ENCODE data around the gene TRMT61B. TPM values are rescaled to one million over a fixed set of nuclear protein-coding genes. Genes with fewer than 3 reads are reported as not detected.

TRMT61B gene
- total and polyA plus RNA-seq, 2 of the 4 experiments (the other 2 are of a cell fraction) = 5.7 to 6.6 TPM

DNA sequence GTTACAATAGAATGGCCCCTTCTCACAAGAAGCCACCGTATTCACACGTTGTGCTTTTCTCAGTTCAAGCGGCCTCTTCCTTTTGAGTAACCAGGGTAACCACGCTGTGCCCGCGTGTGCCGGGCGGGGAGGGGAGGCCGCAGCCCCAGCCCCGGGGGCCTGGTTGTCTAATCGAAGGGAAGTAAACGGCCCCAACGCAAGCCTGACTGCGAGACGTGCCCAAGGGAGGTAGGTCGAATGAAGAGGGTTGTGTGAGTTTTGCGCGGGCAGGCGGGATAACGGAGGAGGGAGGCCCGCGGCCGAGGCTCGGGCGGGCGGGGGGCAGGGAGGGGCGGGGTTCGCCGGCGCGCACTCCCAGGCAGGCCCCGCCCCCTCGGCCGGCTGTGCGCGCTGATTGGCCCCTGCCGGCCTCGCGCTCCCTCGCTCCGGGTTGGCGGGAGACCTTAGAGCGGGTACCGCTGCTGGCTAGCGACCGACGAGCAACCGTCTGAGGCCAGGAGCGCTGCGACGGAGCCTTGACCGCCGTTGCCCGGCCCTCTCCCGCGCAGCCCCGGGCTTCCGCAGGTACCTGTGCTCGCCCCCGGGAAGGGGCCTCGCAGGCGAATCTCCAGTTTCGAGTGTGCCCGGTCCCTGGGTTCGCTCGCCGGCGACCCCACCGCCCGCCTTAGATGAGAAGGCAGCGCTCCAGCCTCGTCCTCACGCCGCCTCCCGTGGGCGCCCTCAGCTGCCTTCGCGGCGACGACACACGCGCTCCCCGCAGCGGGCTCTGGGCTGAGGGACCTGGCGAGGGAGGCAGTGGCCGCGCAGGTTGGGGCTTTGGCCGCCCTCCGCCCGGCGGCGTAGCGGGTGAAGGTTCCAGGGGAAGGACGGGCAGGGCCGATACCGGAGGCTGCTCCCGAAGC is 59.5 kb downstream of the TRMT61B start, which contains the start of gene SPDYA:
SPDYA (plus strand) TSS at position 451 of the 902 bp plus-strand sequence. CDS start 5,181 bp downstream, outside the sequence.
- Histone ChIP-seq H3K18ac (ENCODE audit: low read depth, low read length) (no peak within 1 kb of the TSS), H3K14ac (replicated peaks; ENCODE audit: low read depth, low read length) (peak within 1 kb of the TSS; percentile 83), H3K4me2 (ENCODE audit: low read depth, low read length) (peak within 1 kb of the TSS; percentile 93), H3K56ac (ENCODE audit: extremely low read depth, insufficient read depth, low read length) (no peak within 1 kb of the TSS), H2BK5ac (ENCODE audit: low read depth, low read length, poor library complexity, severe bottlenecking) (peak within 1 kb of the TSS; percentile 31), H4K8ac (ENCODE audit: low read depth in 2 of 2, low read length in 2 of 2) (peak within 1 kb of the TSS; percentile 56 to 63; a peak in 2 of 4 replicates), H4K5ac (ENCODE audit: low read depth, low read length) (no peak within 1 kb of the TSS), H2AFZ (replicated peaks; ENCODE audit: low read length, poor library complexity) (peak within 1 kb of the TSS; percentile 97), H3K79me1 (ENCODE audit: low read depth in 1 of 2, low read length in 2 of 2) (peaks cover 3 to 4% of the 10 kb centered on the region in 2 experiments; a peak in 1 of 4 replicates), H3K9me3 (ENCODE audit: control insufficient read depth, insufficient read depth, low read length) (no peaks in the 10 kb centered on the region), H3K27me3 (ENCODE audit: control insufficient read depth, insufficient read depth, low read length) (no peaks in the 10 kb centered on the region), H2BK20ac (ENCODE audit: low read depth, low read length) (no peak within 1 kb of the TSS), H4K91ac (ENCODE audit: insufficient read depth, low read depth, low read length) (peak within 1 kb of the TSS; percentile 56; the same call in 1 of the 2 replicates), H3K27ac (ENCODE audit: insufficient read depth, low read length) (peak within 1 kb of the TSS; percentile 30; the same call in 1 of the 2 replicates), H4K20me1 (ENCODE audit: insufficient read depth, low read length) (no peaks in the 10 kb centered on the region), H2BK120ac (ENCODE audit: low read depth, low read length) (peak within 1 kb of the TSS; percentile 46; the same call in 1 of the 2 replicates), H2BK15ac (ENCODE audit: low read depth, low read length) (no peak within 1 kb of the TSS), H3K4ac (ENCODE audit: low read depth, low read length) (peak within 1 kb of the TSS; percentile 62), H3K23ac (ENCODE audit: low read depth, low read length) (peak within 1 kb of the TSS; percentile 93), H2AK5ac (ENCODE audit: low read depth, low read length) (peak within 1 kb of the TSS; percentile 62; the same call in 1 of the 2 replicates), H3K4me1 (ENCODE audit: control insufficient read depth, insufficient read depth, low read length) (no peaks in the 10 kb centered on the region; the same call in 1 of the 2 replicates), H3K36me3 (ENCODE audit: control insufficient read depth, insufficient read depth, low read length) (peaks cover 3% of the 10 kb centered on the region), H3K9me1 (ENCODE audit: insufficient read depth, low read length) (no peaks in the 10 kb centered on the region), H2AK9ac (replicated peaks; ENCODE audit: low read depth, low read length, poor library complexity) (peak within 1 kb of the TSS; percentile 75), H3K4me3 (ENCODE audit: insufficient read depth, low read depth, low read length) (peak within 1 kb of the TSS; percentile 70), H3K9ac (ENCODE audit: low read depth, low read length) (peak within 1 kb of the TSS; percentile 60)
- in situ Hi-C loops (cut with MboI; ENCODE audit: low sequenced_read_pairs) (no loop called here), intact Hi-C loops (cut with micrococcal nuclease) (no loop called here), dilution Hi-C loops (cut with HindIII; ENCODE audit: low sequenced_read_pairs, unreplicated experiment) (no loop called here)
- BruUV-seq (replicated peaks) = no TSS peak
- ATAC-seq (ENCODE audit: low read depth) (peak; percentile 97), DNase-seq (peak; percentile 36)
- ChIA-PET POLR2A (ENCODE audit: unreplicated experiment) (interaction anchor here (0.6 kb wide), 1 partner anchor 34 kb away, joined by 3 read pairs; no protein-coding TSS in a partner anchor), CTCF (interaction anchor here (1.2 kb wide), 1 partner anchor 147 kb away, joined by 3 read pairs; no protein-coding TSS in a partner anchor)
- WGBS, 2 experiments (ENCODE audit: extremely low coverage in 2 of 2, insufficient read length in 1 of 2) = 13% methylated on average over 37 of the region's 97 CpGs; no CpG with 5 or more reads in 1 of the 2 experiments
- no peak for TF ChIP-seq MAFK (IDR thresholded peaks at IDR 0.05; ENCODE audit: low read depth, low read length)
- TF ChIP-seq MAZ (IDR thresholded peaks at IDR 0.05; ENCODE audit: borderline replicate concordance, low read depth, low read length) = peak; percentile 32; the same call in 1 of the 2 replicates
